Testis (tissue), 3 donors: Measurements from ENCODE around the gene CFAP299. TPM values are rescaled to one million over a fixed set of nuclear protein-coding genes. Genes with fewer than 3 reads are reported as not detected.

ENCODE experiments used
- polyA plus RNA-seq: library from polyadenylated mRNA; stranded (reverse); fragments of 350-450 nt; fragmentation: Illumina TruSeq; extraction: RNeasy Lipid Tissue Mini Kit (QIAGEN cat#74804); gene quantifications from one replicate; pipeline ENCODE4 v1.2.3, GENCODE V29; 2014; ENCODE audit warnings: low read depth, low replicate concordance; ENCODE audit not compliant: insufficient read depth
- total RNA-seq, 2 donors: library from RNA; depleted of rRNA; stranded (reverse); fragments of >200 nt; gene quantifications; one replicate each; pipeline ENCODE4 v1.2.3, GENCODE V29; 2016

CFAP299 gene
- total and polyA plus RNA-seq, 3 donors from 2014 or later: 18.1 to 51.9 (median 21.4) TPM

Other genes starting within 250 kb of the CFAP299 start
- 1 to 10 TPM; 3.9 to 4.3 TPM for gene PRDM8, start 138.2 kb upstream of the CFAP299 start, total RNA-seq
- 1.1 TPM for gene PRDM8, start 138.2 kb upstream of the CFAP299 start, polyA plus RNA-seq
- not detected for gene FGF5, start 69.1 kb upstream of the CFAP299 start, total RNA-seq
- gene FGF5, start 69.1 kb upstream of the CFAP299 start, polyA plus RNA-seq: not detected